GM12801 (cell line): ENCODE data around the gene POLR2F.

ENCODE experiments used
- TF ChIP-seq, protein P1 (sequence below): IDR thresholded peaks from one replicate; pipeline ENCODE4 v1.5.1; 2011; ENCODE audit warnings: control low read depth; ENCODE audit not compliant: insufficient read length; ENCODE audit errors: extremely low read depth

The POLR2F gene

DNA sequence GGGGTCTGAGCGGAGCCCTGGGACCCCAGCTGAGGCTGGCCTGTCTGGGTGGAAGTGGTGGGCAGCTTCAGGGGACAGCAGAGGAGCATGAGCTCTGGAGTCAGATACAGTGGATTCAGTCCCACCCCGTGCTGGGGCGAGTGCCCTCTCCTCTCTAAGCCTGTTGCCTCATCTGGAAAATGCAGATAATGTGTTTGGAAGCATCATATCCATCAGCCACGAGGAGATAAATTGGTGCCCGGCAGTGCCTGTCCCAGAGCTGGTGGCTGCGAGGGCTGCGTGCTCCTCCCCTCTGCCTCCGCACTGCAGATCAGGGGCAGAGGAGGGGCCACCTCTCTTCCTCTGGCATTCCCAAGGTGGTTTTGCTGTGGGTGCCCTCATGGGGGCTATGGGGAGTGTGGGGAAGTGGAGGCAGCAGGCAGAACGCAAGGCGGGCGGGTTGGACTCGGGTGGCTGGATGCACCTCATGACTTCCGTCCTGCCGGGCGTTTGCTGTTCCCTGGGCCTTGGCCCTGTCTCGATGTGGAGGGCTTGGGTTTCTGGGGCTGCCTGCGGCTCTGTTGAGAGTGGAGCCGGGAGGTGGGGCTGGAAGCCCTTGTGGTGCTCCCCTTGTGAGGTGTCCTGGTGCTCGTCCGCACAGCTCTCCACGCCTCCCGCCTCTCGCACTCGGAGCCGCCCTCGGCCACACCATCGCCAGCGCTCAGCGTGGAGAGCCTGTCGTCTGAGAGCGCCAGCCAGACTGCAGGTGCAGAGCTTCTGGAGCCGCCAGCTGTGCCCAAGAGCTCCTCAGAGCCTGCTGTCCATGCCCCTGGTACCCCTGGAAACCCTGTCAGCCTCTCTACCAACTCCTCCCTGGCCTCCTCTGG is 26.5 kb upstream of the POLR2F start:
- TF ChIP-seq, protein P1, sequence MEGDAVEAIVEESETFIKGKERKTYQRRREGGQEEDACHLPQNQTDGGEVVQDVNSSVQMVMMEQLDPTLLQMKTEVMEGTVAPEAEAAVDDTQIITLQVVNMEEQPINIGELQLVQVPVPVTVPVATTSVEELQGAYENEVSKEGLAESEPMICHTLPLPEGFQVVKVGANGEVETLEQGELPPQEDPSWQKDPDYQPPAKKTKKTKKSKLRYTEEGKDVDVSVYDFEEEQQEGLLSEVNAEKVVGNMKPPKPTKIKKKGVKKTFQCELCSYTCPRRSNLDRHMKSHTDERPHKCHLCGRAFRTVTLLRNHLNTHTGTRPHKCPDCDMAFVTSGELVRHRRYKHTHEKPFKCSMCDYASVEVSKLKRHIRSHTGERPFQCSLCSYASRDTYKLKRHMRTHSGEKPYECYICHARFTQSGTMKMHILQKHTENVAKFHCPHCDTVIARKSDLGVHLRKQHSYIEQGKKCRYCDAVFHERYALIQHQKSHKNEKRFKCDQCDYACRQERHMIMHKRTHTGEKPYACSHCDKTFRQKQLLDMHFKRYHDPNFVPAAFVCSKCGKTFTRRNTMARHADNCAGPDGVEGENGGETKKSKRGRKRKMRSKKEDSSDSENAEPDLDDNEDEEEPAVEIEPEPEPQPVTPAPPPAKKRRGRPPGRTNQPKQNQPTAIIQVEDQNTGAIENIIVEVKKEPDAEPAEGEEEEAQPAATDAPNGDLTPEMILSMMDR: no peak

DNA sequence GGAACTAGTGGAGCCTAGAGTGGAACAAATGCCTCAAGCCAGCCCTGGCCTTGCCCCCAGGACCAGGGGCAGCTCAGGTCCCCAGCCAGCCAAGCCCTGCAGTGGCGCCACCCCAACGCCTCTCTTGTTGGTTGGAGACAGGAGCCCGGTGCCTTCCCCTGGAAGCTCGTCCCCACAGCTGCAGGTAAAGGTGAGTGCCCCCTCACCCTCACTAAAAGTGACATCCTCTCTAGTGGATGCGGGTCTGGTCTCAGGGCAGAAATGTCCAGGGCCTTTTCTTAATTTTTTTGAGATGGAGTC is 25.9 kb upstream of the POLR2F start:
- TF ChIP-seq, protein P1: no peak

DNA sequence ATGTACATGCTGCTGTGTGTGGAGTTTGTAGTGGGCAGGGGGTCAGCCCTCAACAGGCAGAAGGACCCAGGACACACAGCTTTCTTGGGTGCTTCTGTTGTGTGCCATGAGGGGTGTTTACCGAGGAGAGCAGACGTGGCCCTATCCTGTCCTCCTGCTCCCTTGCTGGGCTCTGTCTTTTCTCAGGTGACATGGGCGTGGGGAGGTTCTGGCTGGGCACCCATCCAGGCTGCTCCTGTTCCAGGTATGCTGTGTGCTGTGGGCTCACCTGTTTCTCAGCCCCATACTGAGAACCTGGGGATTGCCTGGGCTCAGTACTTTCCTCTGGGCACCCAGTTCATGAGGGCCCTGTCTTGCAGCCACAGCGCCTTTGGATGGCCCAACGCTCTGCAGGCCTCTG is 24.1 kb upstream of the POLR2F start:
- TF ChIP-seq, protein P1: no peak

DNA sequence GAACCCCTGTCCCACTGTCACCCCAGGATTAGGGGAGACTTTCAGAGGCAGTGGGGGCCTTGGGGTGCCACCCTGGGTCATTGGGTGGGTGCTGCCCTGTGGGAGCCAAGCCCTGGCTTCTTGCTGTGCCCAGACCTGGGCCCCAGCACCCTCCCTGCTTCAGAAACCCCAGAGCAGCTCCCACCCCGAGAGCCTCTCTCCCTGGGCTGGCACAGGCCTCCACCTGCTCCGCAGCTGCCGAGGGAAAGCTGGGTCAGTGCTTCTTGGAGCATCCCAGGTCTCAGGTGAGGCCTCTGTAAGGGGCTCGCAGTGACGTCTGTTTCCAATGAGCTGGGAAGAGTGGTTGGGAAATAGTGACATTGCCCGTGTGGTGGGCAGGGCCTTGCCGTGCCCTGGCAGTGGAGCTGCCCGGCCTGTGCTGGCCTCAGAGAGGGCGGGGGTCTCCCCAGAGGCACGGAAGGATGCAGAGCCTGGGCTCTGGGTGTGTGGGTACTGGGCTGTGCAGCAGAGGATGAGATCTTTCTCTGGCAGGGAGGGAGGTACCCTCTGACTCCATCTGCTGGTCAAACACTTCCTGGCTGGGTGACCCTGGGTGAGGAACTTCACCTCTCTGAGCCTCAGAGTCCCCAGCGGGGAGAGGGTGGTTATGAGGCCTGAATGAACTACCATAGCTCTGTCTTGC is 23.1 kb upstream of the POLR2F start:
- TF ChIP-seq, protein P1: no peak

DNA sequence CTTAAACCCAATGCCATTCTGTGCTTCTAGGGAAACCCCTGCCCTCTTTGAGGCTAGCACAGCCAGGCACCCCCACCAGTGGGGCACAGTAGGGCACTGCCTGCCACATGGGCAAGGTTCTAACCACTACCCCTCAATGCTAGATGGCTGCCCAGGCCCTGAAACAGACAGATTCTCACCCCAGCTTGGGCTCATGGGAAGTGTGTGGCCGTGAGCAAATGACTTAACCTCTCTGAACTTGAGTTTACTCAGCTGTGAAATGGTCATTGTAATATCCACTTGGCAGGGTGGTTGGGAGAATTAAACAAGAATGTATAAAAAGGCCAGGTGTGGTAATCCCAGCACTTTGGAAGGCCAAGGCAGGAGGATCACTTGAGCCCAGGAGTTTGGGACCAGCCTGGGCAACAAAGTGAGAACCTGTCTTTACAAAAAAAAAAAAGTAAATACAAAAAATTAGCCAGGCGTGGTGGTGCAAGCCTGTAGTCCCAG is 22.5 kb upstream of the POLR2F start:
- TF ChIP-seq, protein P1: no peak

DNA sequence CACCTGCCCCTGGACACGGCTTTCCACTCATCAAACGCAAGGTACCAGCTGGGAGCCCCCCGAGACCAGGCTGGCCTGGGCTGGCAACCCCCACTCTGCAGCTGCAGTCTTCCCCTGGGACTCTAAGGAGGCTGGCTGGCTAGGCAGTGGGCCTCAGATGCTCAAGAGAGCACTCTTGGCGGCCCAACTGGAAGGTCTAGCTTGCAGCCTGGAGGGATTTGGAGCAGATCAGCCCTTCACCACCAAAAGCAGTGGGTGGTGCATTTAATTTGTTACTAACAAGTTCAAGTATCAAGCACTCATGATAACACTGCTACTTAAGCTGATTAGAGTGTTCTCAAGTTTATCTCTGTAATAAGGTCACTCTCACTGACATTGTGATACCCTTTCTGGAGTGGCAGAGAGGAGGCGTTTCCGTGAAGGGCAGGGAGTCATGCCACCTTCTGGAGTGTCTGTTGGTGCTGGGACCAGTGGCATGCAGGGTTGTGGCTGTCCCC is 21.6 kb upstream of the POLR2F start:
- TF ChIP-seq, protein P1: no peak

DNA sequence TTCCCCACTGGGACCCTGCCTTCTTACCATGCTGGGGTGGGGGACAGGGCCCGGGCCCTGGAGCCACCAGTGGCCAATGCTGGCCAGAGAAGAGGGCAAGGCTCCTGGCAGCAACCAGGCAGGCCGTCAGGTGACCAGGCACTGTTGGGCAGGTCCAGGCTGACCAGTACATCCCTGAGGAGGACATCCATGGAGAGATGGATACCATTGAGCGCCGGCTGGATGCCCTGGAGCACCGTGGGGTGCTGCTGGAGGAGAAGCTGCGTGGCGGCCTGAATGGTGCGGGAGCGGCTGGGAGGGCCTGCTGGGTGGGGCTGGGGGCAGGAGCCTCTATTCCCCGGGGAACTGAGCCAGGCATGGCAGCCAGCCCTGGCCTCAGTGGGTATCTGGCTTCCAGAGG is 21.1 kb upstream of the POLR2F start:
- TF ChIP-seq, protein P1: no peak
